Suprapubic skin (tissue), 4 donors: ENCODE measurements around the gene NPHP4.

Experiments used
- CTCF ChIP-seq, 2 donors: fragments of 200-600 bp in 1 of 2; fragments of 450-650 bp in 1 of 2; sonication (generic) in 1 of 2; IDR thresholded peaks; one replicate each; pipeline ENCODE4 v1.5.1; 2016 to 2019; ENCODE audit warnings: antibody characterized with exemption in 2 of 2, mild to moderate bottlenecking in 1 of 2, moderate library complexity in 1 of 2
- EP300 ChIP-seq: sonication (generic); formaldehyde crosslinking; IDR thresholded peaks from one replicate; pipeline ENCODE4 v1.6.1; 2017; ENCODE audit warnings: antibody characterized with exemption
- POLR2A ChIP-seq, 2 donors: fragments of 450-650 bp; IDR thresholded peaks; one replicate each; pipeline ENCODE4 v1.6.1; 2017; ENCODE audit warnings: antibody characterized with exemption in 2 of 2, mild to moderate bottlenecking in 2 of 2, moderate library complexity in 2 of 2
- POLR2AphosphoS5 ChIP-seq, 3 donors: sonication (generic); formaldehyde crosslinking; IDR thresholded peaks; one replicate each; pipeline ENCODE4 v1.6.1; 2017; ENCODE audit warnings: antibody characterized with exemption in 3 of 3

- TF ChIP-seq EP300 (no peak), CTCF (IDR thresholded peaks at IDR 0.05) (no peak), POLR2A (IDR thresholded peaks at IDR 0.05) (no peak), POLR2AphosphoS5 (IDR thresholded peaks at IDR 0.05) (no peak)
Measured at GRCh38 chr1:5863238-5863637, 129.0 kb downstream of the NPHP4 start.
